Astrocyte of the spinal cord (primary cell): ENCODE measurements around the gene ERBB4.

Source experiments
- DNase-seq: peaks from one replicate; pipeline ENCODE4 v3.0.0; 2011; ENCODE audit warnings: low read depth, low spot score
- H3K4me3 ChIP-seq: 2 replicates; pipeline ENCODE4 v1.5.1; 2011; ENCODE audit warnings: low read depth, mild to moderate bottlenecking, low read length, moderate library complexity
- CTCF ChIP-seq: IDR thresholded peaks from 2 replicates; pipeline ENCODE4 v1.5.1; 2012; ENCODE audit warnings: low read depth, mild to moderate bottlenecking, low read length, inconsistent platforms
- in situ Hi-C: cut with HindIII; loops from 2 replicates; pipeline ENCODE4 v1.10.0; 2017; ENCODE audit warnings: low sequenced_read_pairs

The ERBB4 gene

GRCh38 chr2:211836409-211836808 is 702.2 kb downstream of the ERBB4 start:
- in situ Hi-C loops, result no loop called here
- TF ChIP-seq CTCF, result no peak

GRCh38 chr2:211835695-211836094 is 702.9 kb downstream of the ERBB4 start:
- H3K4me3 ChIP-seq, result no peak overlapping the region
- no peak for DNase-seq
- no peak for TF ChIP-seq CTCF
- in situ Hi-C loops, result no loop called here

More at GRCh38 chr2:211836409-211836808, 702.2 kb downstream of the ERBB4 start:
- DNase-seq, result no peak
- H3K4me3 ChIP-seq, result no peak overlapping the region

- no peak for DNase-seq
- in situ Hi-C loops, result no loop called here
- H3K4me3 ChIP-seq, result no peak overlapping the region
- TF ChIP-seq CTCF, result no peak
These were observed 704.9 kb downstream of the ERBB4 start for GRCh38 chr2:211833582-211834279.

GRCh38 chr2:211829725-211830124 is 708.9 kb downstream of the ERBB4 start:
- in situ Hi-C loops, result no loop called here
- no peak for TF ChIP-seq CTCF
- no peak for DNase-seq

GRCh38 chr2:211823886-211824479 is 714.6 kb downstream of the ERBB4 start:
- in situ Hi-C loops, result no loop called here
- H3K4me3 ChIP-seq, result no peak overlapping the region
- no peak for DNase-seq
- no peak for TF ChIP-seq CTCF

More at GRCh38 chr2:211829725-211830124, 708.9 kb downstream of the ERBB4 start:
- H3K4me3 ChIP-seq, result no peak overlapping the region

- no peak for TF ChIP-seq CTCF
- DNase-seq, result no peak
- H3K4me3 ChIP-seq, result no peak overlapping the region
- in situ Hi-C loops, result no loop called here
These were observed 715.8 kb downstream of the ERBB4 start for GRCh38 chr2:211822686-211823335.
